Mesodermal cell (in vitro differentiated cells): Measurements from ENCODE around the gene MVB12B.

Experiments used
- H3K27ac ChIP-seq: 2 replicates; pipeline ENCODE4 v1.7.0; 2013; ENCODE audit warnings: mild to moderate bottlenecking, low read depth, low read length, moderate library complexity; ENCODE audit not compliant: severe bottlenecking
- H3K36me3 ChIP-seq: 2 replicates; pipeline ENCODE4 v1.7.1; 2013; ENCODE audit warnings: mild to moderate bottlenecking, low read length, moderate library complexity; ENCODE audit not compliant: control insufficient read depth, insufficient read depth
- H3K4me1 ChIP-seq: one replicate; pipeline ENCODE4 v1.7.1; 2013; ENCODE audit warnings: mild to moderate bottlenecking, low read length; ENCODE audit not compliant: insufficient read depth, control insufficient read depth, poor library complexity, severe bottlenecking
- H3K4me3 ChIP-seq: 2 replicates; pipeline ENCODE4 v1.7.0; 2013; ENCODE audit warnings: low read length, control low read depth, mild to moderate bottlenecking; ENCODE audit not compliant: insufficient read depth, poor library complexity, severe bottlenecking; ENCODE audit errors: extremely low read depth
- H3K9me3 ChIP-seq: 2 replicates; pipeline ENCODE4 v1.7.1; 2013; ENCODE audit warnings: mild to moderate bottlenecking, low read length, moderate library complexity; ENCODE audit not compliant: control insufficient read depth
- WGBS, 2 experiments: methylation state at CpG; one replicate each; pipeline ENCODE4 v1.1.5; 2013; ENCODE audit warnings: missing lambda C conversion rate in 2 of 2; ENCODE audit not compliant: insufficient coverage in 2 of 2; 5-methylcytosine and 5-hydroxymethylcytosine counted together

MVB12B gene

DNA sequence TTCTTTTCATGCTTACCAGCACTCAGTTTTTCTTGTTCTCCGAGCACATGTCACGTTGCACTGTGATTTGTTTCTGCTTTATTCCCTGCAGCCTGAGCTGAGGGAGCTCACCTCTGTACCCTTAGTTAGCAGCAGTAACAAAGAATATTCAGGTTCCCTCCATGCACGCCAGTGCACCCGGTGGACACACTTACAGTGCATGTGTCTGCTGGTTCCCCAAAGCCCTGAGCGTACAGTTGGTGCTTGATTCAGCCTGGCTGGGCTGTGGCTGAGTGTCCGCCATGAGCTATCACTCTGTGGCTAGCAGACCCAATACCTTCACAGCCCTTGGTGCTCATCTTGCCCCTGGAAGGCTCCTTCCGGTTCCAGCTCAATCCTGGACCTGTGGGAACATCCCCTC, 93.5 kb downstream of the MVB12B start:
- Histone ChIP-seq H3K27ac (no peak overlapping the region), H3K36me3 (peaks cover 20% of the 10 kb centered on the region), H3K4me3 (no peak overlapping the region), H3K4me1 (no peaks in the 10 kb centered on the region), H3K9me3 (no peaks in the 10 kb centered on the region)
- WGBS, 2 experiments, result 75 to 78% methylated on average over 6 of the region's 7 CpGs

DNA sequence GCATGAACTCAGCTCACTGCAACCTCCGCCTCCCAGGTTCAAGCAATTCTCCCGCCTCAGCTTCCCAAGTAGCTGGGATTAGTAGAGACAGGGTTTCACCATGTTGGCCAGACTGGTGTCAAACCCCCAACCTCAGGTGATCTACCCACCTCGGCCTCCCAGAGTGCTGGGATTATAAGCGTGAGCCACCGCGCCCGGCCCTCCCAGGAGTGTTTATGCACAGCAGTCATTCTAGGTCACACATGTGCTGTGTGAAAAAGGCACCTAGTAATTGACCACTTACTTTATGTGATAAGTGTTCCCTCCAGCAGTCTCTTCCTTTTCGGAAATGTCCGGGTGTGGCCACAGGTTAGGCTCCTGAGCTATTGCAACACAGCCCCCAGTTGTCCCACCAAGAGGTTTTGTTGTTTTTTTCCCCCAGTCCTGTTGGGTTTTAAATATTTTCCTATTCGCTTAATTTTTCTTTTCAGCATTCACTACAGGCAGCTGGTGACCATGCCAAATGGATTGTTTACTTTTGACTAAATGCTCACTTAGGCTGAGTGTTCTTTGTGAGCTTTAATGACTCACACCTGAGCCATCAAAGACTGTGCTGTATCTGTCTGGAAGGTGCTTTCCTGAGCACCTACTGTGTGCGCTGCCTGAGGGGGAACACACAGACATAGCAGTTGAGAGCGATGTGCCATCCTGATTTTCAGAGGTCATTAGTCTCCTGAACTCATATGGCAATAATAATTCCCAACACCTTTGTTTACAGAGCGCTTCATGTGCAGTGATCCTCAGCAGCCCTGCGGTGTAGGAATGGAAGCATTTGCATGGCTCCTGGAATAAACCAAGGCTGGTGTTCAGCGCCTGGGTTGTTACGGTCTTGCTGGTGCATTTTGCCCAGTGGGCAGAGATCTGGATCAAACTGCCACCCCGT, 94.3 kb downstream of the MVB12B start:
- Histone ChIP-seq H3K4me1 (no peaks in the 10 kb centered on the region), H3K27ac (no peak overlapping the region), H3K36me3 (peaks cover 24% of the 10 kb centered on the region), H3K9me3 (no peaks in the 10 kb centered on the region), H3K4me3 (no peak overlapping the region)
- 92 to 97% methylated on average over 7 to 15 of the region's 17 CpGs for WGBS, 2 experiments

DNA sequence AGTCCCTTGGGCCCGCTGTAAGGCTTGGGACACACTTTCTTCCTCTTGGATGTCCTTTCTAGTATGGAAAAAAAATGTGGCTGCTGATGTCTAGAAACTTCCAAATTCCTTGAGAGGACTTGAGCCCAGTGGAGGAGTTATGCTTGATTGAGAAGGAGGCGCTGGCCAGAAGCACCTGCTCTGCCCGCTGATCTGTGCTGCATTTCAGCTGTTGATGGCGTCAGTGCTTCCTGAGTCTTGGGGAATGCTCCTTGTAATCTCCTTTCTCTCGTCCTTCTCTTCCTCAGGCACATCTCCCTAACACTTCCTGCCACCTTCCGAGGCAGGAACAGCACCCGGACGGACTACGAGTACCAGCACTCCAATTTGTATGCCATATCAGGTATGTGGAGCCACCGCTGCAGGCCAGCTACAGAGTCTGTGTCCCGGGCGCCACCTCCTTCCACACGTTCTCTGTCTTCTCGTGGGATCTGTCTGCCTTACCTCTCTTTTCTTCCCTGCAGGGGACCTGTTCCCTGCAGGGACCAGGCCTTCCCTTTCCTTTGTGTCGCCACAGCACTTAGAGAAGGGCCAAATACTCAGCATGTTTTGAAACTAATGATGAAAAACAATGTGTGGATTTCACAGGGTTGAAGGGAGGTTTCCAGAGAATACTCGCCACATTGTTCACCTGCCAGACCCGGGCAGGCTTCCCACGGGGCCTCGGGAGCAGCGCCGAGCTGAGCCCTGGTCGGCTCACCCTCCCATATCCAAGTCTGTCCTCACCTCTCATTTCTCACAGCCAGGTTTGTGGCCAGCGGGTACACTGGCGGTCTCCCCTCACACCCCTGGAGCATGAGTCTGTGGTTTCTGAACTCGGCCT, 95.2 kb downstream of the MVB12B start:
- H3K36me3 ChIP-seq, result peaks cover 24% of the 10 kb centered on the region
- no peak overlapping the region for H3K27ac ChIP-seq
- no peaks in the 10 kb centered on the region for H3K9me3 ChIP-seq
- no peaks in the 10 kb centered on the region for H3K4me1 ChIP-seq
- 57 to 66% methylated on average over 18 to 20 of the region's 25 CpGs for WGBS, 2 experiments
- no peak overlapping the region for H3K4me3 ChIP-seq

DNA sequence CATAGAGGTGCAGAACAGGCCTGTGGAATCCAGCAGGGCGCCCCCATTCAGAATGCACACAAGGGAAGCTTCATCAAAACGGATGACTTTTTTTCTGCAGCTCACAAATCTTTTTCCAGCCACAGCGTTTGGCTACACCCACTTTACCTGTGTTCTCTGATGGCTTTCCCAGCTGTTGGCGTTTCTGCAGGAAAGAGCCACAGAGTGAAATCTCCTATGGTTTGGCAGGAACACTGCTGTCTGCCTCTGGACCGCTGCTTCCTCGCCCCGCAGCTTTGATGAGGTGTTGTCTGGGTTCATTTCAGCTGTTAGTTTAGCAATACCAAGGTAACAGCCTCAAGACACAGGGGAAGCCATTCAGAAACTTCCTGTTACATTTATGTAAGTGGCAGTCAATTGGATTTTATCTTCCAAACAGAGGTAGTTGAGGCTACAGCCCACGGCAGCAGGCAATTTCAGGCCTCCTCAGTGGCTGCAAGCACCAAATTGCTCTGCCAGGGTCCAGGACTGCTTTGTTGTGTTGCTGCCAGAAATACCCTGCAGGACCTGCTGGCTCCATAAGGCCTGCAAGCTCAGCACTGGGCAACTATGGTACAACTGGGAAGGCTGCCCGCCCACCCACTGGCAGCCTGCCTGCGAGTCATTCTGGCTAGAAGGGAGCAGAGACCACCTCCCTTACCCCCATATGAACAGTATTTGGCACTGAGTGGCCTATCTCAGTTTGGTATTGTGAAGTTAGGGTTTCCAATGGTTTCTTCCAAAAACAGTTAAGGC, 96.7 kb downstream of the MVB12B start:
- H3K4me1 ChIP-seq, result no peaks in the 10 kb centered on the region
- H3K9me3 ChIP-seq, result no peaks in the 10 kb centered on the region
- WGBS, 2 experiments, result 84 to 94% methylated on average over 5 to 6 of the region's 10 CpGs
- peaks cover 24% of the 10 kb centered on the region for H3K36me3 ChIP-seq
- no peak overlapping the region for H3K27ac ChIP-seq
- H3K4me3 ChIP-seq, result no peak overlapping the region

DNA sequence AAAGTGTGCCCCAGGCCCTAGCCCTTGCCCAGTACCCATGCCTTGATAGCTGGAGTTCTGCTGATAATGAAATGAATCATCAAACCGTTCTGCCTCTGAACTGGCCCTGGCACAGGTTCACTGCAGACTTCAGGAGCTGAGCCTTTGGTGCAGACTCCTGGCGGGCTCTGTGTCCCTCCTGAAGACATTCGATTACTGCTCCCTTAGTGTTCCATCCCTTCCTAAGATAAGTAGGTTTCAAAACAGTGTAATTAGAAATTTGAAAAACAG, 97.2 kb downstream of the MVB12B start:
- Histone ChIP-seq H3K4me1 (no peaks in the 10 kb centered on the region), H3K9me3 (no peaks in the 10 kb centered on the region), H3K36me3 (peaks cover 29% of the 10 kb centered on the region), H3K27ac (no peak overlapping the region), H3K4me3 (no peak overlapping the region)
- WGBS, 2 experiments, result 88 to 100% methylated on average over 2 of the region's 3 CpGs

DNA sequence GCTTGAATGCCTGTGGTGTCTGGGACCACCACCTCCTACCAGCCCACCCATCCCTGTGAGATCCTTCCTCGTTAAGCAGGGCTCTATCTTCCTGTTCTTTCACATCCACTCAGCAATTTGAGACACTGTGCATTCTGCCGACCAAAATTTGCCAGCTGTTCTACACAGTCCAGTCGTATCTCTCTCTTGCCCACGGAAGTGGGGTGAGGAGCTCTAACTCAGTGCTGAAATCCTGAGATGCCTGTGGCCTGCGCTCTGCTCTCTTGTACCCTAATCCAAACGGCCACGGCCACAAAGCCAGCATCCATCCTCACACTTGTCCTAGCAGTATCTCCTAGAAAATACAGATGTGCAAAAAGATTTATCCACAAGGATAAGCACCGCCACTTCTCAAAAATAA, 97.9 kb downstream of the MVB12B start:
- WGBS, 2 experiments, result 75 to 93% methylated on average over 4 to 7 of the region's 8 CpGs
- Histone ChIP-seq H3K9me3 (no peaks in the 10 kb centered on the region), H3K4me1 (no peaks in the 10 kb centered on the region), H3K27ac (no peak overlapping the region), H3K4me3 (no peak overlapping the region), H3K36me3 (peaks cover 31% of the 10 kb centered on the region)

DNA sequence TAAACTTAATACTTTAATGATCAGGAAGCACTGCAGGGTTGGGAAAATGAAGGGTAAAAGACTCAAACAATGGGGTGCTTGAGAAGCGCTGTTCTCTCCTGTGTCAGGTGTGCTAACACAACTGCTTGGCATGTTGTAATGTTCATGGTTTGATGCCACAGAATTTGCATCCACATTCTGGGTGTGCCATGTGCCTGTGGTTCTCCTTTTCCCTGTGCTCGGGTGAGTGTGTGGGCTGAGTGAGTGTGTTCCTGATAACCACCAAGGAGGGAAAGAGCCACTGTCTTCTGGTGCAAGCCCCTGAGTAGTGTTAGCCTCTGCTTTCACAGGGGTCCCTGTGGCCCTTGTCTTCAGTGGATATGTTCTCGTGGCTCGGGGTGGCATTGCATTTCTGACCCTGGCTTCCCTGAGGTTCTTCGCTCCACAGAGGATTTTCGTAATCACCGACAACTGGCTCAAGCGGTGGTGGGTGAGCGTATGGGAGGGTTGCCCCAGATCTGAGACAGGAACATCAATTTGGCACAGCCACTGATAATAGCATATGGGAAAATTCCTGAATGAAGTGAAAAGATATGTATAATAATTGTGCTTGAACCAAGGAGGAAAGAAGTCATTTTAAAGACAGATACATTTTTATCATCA, 102.0 kb downstream of the MVB12B start:
- Histone ChIP-seq H3K27ac (no peak overlapping the region), H3K4me1 (no peaks in the 10 kb centered on the region), H3K9me3 (no peaks in the 10 kb centered on the region), H3K4me3 (no peak overlapping the region), H3K36me3 (peaks cover 11% of the 10 kb centered on the region)
- 95% methylated on average over 8 of the region's 9 CpGs for WGBS, 2 experiments

DNA sequence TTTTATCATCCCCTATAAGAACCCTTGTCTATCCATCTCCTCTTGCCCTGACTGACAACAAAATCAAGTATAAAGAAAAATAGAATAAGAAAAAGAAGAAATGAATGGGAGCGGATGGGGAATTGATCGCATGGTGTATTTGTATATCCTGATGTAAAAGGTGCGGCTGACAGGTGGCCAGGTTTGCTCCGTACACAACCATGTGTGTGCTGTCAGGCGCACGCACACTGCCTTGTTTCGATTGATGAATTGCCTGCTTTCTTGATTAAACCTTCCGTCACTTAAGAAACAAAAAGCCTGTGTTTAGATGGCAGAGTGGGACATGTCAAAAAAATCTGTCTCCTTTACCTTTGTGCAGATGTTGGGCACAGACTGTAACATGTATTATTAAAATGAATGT, 102.6 kb downstream of the MVB12B start:
- no peak overlapping the region for H3K27ac ChIP-seq
- H3K9me3 ChIP-seq, result no peaks in the 10 kb centered on the region
- H3K4me1 ChIP-seq, result no peaks in the 10 kb centered on the region
- whole genome bisulfite sequencing, 2 experiments, result 98% methylated on average over 6 to 8 of the region's 8 CpGs
- no peak overlapping the region for H3K4me3 ChIP-seq
- peaks cover 11% of the 10 kb centered on the region for H3K36me3 ChIP-seq

DNA sequence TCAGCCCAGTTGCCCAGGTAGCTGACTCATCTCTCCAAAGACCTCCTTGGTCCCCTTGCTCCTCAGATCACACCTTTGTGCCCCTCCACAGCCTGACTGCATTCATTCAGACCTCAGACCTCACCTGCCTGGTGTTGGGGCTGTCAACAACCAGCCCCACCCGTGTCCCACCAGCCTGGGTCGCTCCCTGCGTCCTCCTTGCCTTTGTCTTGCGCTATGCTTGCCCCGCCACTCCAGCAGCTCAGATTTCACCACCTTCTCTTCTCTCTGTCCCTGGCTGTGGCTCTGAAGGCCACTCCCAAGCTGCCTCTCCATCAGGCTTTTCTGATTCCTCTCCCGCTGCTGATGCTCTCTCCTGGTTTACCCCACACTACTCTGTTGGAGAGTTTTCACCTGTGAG, 103.5 kb downstream of the MVB12B start:
- Histone ChIP-seq H3K27ac (no peak overlapping the region), H3K4me3 (no peak overlapping the region)

DNA sequence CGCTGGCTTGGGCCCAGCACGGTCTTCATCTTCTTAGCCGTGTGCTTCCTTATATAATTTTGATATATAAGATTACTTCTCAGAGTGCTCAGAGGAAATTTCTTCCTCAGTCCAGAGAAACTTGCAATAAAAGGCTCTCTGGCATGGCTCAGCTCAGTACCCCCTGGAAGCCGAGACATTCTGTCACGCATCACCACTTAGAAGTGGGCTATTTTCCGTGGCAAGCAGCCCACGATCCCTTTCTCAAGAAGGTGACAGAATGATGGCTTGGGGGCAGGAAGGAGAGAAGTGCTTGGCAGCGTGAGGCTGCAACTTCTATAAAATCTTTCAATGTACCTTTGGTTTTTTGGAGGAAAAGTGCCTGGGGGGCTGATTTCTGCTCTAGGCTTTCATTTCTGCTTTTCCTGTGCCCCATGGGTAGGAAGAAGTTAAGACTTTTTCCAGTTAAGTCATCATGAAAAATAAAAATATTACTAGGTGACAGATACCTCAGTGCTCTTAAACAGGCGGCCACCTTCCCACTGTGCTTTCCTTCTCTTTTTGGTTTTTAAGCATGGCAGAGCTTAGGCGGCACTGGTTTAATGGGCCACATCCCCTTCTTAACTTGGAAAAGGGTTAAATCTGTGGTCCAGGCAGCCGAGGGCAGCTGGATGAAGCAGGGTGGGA, 104.6 kb downstream of the MVB12B start:
- Histone ChIP-seq H3K36me3 (peaks cover 7% of the 10 kb centered on the region), H3K27ac (no peak overlapping the region), H3K4me3 (no peak overlapping the region), H3K4me1 (no peaks in the 10 kb centered on the region), H3K9me3 (no peaks in the 10 kb centered on the region)
- WGBS, 2 experiments, result 92 to 98% methylated on average over 6 to 7 of the region's 11 CpGs

More for the DNA sequence above, 103.5 kb downstream of the MVB12B start:
- H3K9me3 ChIP-seq, result no peaks in the 10 kb centered on the region
- no peaks in the 10 kb centered on the region for H3K4me1 ChIP-seq
- 66 to 71% methylated on average over 4 to 5 of the region's 6 CpGs for WGBS, 2 experiments
- H3K36me3 ChIP-seq, result peaks cover 11% of the 10 kb centered on the region
